HCT116 (cell line): ENCODE results near the gene WNT11. TPM values are rescaled to one million over a fixed set of nuclear protein-coding genes. Genes with fewer than 3 reads are reported as not detected.

Experiments used
- ATAC-seq: fragments of 200-7000 bp; cut with Tn5 transposase; 2 replicates; pipeline ENCODE4 v1.9.1; 2020; ENCODE audit warnings: mild to moderate bottlenecking, moderate library complexity
- BruUV-seq: library from RNA; stranded (reverse); fragments of 400-500 nt; replicated peaks from 2 replicates; lab custom pipeline; 2021; lab: Mats Ljungman, UMichigan
- CTCF ChIA-PET: fragments of 300-600 bp; sonication (Branson Sonifier 250); formaldehyde crosslinking; loops from one replicate; lab custom pipeline; 2021; ENCODE audit warnings: antibody characterized with exemption; lab: Charles Lee
- POLR2A ChIA-PET: fragments of 300-600, 350-600 bp; sonication (Branson Sonifier 250); formaldehyde crosslinking; loops from one replicate; lab custom pipeline; 2021; ENCODE audit warnings: antibody characterized with exemption; lab: Charles Lee
- RAD21 ChIA-PET, 2 experiments: fragments of 300-600 bp; sonication (Branson Sonifier 250); formaldehyde crosslinking; loops; one replicate each; lab custom pipeline; 2023; ENCODE audit warnings: low total read pairs in 2 of 2; ENCODE audit not compliant: uncharacterized antibody in 2 of 2, unreplicated experiment in 2 of 2, low non-redundant PET in 1 of 2; lab: Charles Lee
- DNase-seq: peaks from one replicate; pipeline ENCODE4 v3.0.0-alpha.2; 2010; ENCODE audit warnings: low read depth, low spot score
- H2AFZ ChIP-seq: fragments of 200-600 bp; shearing (Covaris generic), sonication (generic); 2 replicates; pipeline ENCODE4 v1.6.1; 2017; ENCODE audit warnings: low read depth, mixed run types, mixed read lengths, antibody characterized with exemption, low read length; ENCODE audit not compliant: poor library complexity, severe bottlenecking
- H3K27ac ChIP-seq: 2 replicates; pipeline ENCODE4 v1.5.1; 2012; ENCODE audit warnings: low read depth, low read length
- H3K27me3 ChIP-seq: fragments of 200-600 bp; sonication (generic); 2 replicates; pipeline ENCODE4 v1.6.1; 2016; ENCODE audit warnings: mixed run types, low read length, mixed read lengths; ENCODE audit not compliant: insufficient read depth
- H3K36me3 ChIP-seq, 2 experiments: fragments of 200-500 bp in 1 of 2; fragments of 200-600 bp in 1 of 2; sonication (Bioruptor generic) in 1 of 2; sonication (generic) in 1 of 2; 2 replicates each; pipeline versions ENCODE4 v1.5.1 to v1.6.1; 2014 to 2016; ENCODE audit warnings: low read length in 2 of 2, inconsistent platforms in 1 of 2, mixed read lengths in 1 of 2, mixed run types in 1 of 2; ENCODE audit not compliant: insufficient read depth in 2 of 2, control insufficient read depth in 1 of 2
- H3K4me1 ChIP-seq, 2 experiments: fragments of 200-600 bp in 1 of 2; sonication (generic) in 1 of 2; 2 replicates each; pipeline versions ENCODE4 v1.5.1 to v1.6.1; 2012 to 2017; ENCODE audit warnings: low read length in 2 of 2, inconsistent platforms in 1 of 2, mild to moderate bottlenecking in 1 of 2, mixed read lengths in 1 of 2, mixed run types in 1 of 2, moderate library complexity in 1 of 2; ENCODE audit not compliant: insufficient read depth in 2 of 2, control insufficient read depth in 1 of 2
- H3K4me2 ChIP-seq: fragments of 200-600 bp; sonication (generic); 2 replicates; pipeline ENCODE4 v1.6.1; 2017; ENCODE audit warnings: mixed run types, low read length, mixed read lengths
- H3K4me3 ChIP-seq, 2 experiments: fragments of 200-600 bp in 1 of 2; sonication (generic) in 1 of 2; replicated peaks in 1 of 2; 2 replicates each; pipeline ENCODE4 v1.5.1; 2011 to 2016; ENCODE audit warnings: low read length in 2 of 2, control low read depth in 1 of 2, low read depth in 1 of 2, mild to moderate bottlenecking in 1 of 2, mixed read lengths in 1 of 2, mixed run types in 1 of 2
- H3K79me2 ChIP-seq: fragments of 200-600 bp; sonication (generic); 2 replicates; pipeline ENCODE4 v1.6.1; 2017; ENCODE audit warnings: mild to moderate bottlenecking, mixed run types, low read length, moderate library complexity, mixed read lengths; ENCODE audit not compliant: insufficient read depth
- H3K9ac ChIP-seq: fragments of 200-600 bp; sonication (generic); 2 replicates; pipeline ENCODE4 v1.6.1; 2016; ENCODE audit warnings: low read length, mixed read lengths
- H3K9me2 ChIP-seq: fragments of 200-600 bp; sonication (generic), shearing (Covaris generic); 2 replicates; pipeline ENCODE4 v1.6.1; 2017; ENCODE audit warnings: mixed run types, mild to moderate bottlenecking, moderate library complexity; ENCODE audit not compliant: insufficient read depth
- H3K9me3 ChIP-seq, 2 experiments: fragments of 200-500 bp in 1 of 2; fragments of 200-600 bp in 1 of 2; sonication (Bioruptor generic) in 1 of 2; sonication (generic) in 1 of 2; 2 replicates each; pipeline ENCODE4 v1.6.1; 2014 to 2017; ENCODE audit warnings: low read length in 2 of 2, mixed read lengths in 2 of 2, inconsistent platforms in 1 of 2, low read depth in 1 of 2, mild to moderate bottlenecking in 1 of 2, mixed run types in 1 of 2, moderate library complexity in 1 of 2; ENCODE audit not compliant: control insufficient read depth in 1 of 2, insufficient read depth in 1 of 2
- H4K20me1 ChIP-seq: fragments of 200-600 bp; sonication (generic), shearing (Covaris generic); 2 replicates; pipeline ENCODE4 v1.6.1; 2017; ENCODE audit warnings: mixed run types, mild to moderate bottlenecking, moderate library complexity; ENCODE audit not compliant: insufficient read depth
- CEBPB ChIP-seq: IDR thresholded peaks from 2 replicates; pipeline ENCODE4 v1.6.1; 2012; ENCODE audit warnings: low read depth
- EZH2 ChIP-seq: fragments of 200-600 bp; sonication (generic); IDR thresholded peaks from 2 replicates; pipeline ENCODE4 v1.6.1; 2017; ENCODE audit warnings: antibody characterized with exemption, mixed run types
- EZH2phosphoT487 ChIP-seq: fragments of 200-600 bp; IDR thresholded peaks from 2 replicates; pipeline ENCODE4 v1.6.1; 2018; ENCODE audit warnings: antibody characterized with exemption, borderline replicate concordance
- FOSL1 ChIP-seq: IDR thresholded peaks from 2 replicates; pipeline ENCODE4 v1.6.1; 2012; ENCODE audit warnings: low read depth
- JUND ChIP-seq: IDR thresholded peaks from 2 replicates; pipeline ENCODE4 v1.6.1; 2012
- POLR2A ChIP-seq: IDR thresholded peaks from 2 replicates; pipeline ENCODE4 v1.7.0; 2011; ENCODE audit warnings: borderline replicate concordance; ENCODE audit not compliant: insufficient read depth, insufficient read length; ENCODE audit errors: extremely low read depth
- RAD21 ChIP-seq: IDR thresholded peaks from 2 replicates; pipeline ENCODE4 v1.6.1; 2012; ENCODE audit warnings: low read depth, mild to moderate bottlenecking
- SIN3A ChIP-seq: IDR thresholded peaks from 2 replicates; pipeline ENCODE4 v1.6.1; 2012; ENCODE audit warnings: low read depth
- SRF ChIP-seq: IDR thresholded peaks from 2 replicates; pipeline ENCODE4 v1.6.1; 2012; ENCODE audit warnings: low read depth
- YY1 ChIP-seq: IDR thresholded peaks from 2 replicates; pipeline ENCODE4 v1.6.1; 2011; ENCODE audit warnings: low read length, low read depth, moderate library complexity, mild to moderate bottlenecking; ENCODE audit not compliant: insufficient replicate concordance; ENCODE audit errors: extremely low read depth
- ZFX ChIP-seq: fragments of 450-650 bp; IDR thresholded peaks from 2 replicates; pipeline ENCODE4 v1.6.1; 2017
- ZNF274 ChIP-seq: fragments of 200-500 bp; sonication (Bioruptor generic); IDR thresholded peaks from 2 replicates; pipeline ENCODE4 v1.6.1; 2014; ENCODE audit warnings: mild to moderate bottlenecking, low read depth, low read length, inconsistent platforms
- intact Hi-C: fragments of 100-400 bp; cut with micrococcal nuclease; formaldehyde crosslinking; loops from 2 replicates; pipeline ENCODE4 v1.10.0; 2022
- total RNA-seq: library from RNA; stranded (reverse); gene quantifications from one replicate; pipeline ENCODE4 v1.2.1, GENCODE V29; 2021; ENCODE audit not compliant: unreplicated experiment
- TF ChIP-seq, protein P1 (sequence below), 3 experiments: fragments of 200-600 bp in 1 of 3; sonication (generic) in 1 of 3; IDR thresholded peaks in 2 of 3; conservative IDR thresholded peaks in 1 of 3; 2 replicates each; pipeline ENCODE4 v1.5.1; 2012 to 2017; ENCODE audit warnings: low read depth in 2 of 3, low read length in 2 of 3, antibody characterized with exemption in 1 of 3, borderline replicate concordance in 1 of 3, control low read depth in 1 of 3, mild to moderate bottlenecking in 1 of 3, mixed read lengths in 1 of 3, mixed run types in 1 of 3, moderate library complexity in 1 of 3; ENCODE audit not compliant: insufficient read depth in 1 of 3
- TF ChIP-seq, protein P2 (sequence below): IDR thresholded peaks from 2 replicates; pipeline ENCODE4 v1.6.1; 2012
- TF ChIP-seq, protein P3 (sequence below): IDR thresholded peaks from 2 replicates; pipeline ENCODE4 v1.6.1; 2012; ENCODE audit warnings: low read depth

Gene WNT11
- total RNA-seq, 1 experiment from 2014 or later, result 1.9 TPM

DNA sequence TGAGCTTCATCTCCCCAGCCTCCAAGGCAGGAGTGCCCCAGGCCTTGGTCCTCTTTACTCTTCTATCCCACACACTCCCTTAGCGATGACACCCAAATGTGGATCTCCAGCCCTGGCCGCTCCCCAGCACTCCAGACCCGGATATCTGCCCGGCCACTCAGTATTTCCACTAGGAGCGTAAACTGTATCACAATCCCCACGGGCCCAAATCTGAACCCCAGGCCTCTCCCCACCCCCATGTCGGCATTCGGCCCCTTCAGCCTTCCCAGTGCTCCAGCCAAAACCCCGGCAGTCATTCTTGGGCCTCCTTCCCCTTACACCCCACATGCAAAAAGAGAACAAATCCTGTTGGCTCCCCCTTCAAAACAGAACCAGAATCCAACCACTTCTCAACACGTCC, 20.8 kb downstream of the WNT11 start:
- POLR2A ChIA-PET, result no interaction called here
- H3K4me1 ChIP-seq, result peaks cover 0 to 5% of the 10 kb centered on the region in 2 experiments; a peak in 1 of 4 replicates
- no peak overlapping the region for H3K4me3 ChIP-seq
- no TSS peak for BruUV-seq
- DNase-seq (no peak), ATAC-seq (no peak)
- no peaks in the 10 kb centered on the region for H3K36me3 ChIP-seq
- H4K20me1 ChIP-seq, result no peaks in the 10 kb centered on the region
- no peaks in the 10 kb centered on the region for H3K27me3 ChIP-seq
- no peak overlapping the region for H3K4me2 ChIP-seq
- intact Hi-C loops, result no loop called here
- RAD21 ChIA-PET, result no interaction called here
- no peak overlapping the region for H3K9ac ChIP-seq
- no peak for TF ChIP-seq ZNF274
- no peak for TF ChIP-seq ZFX
- no peak for TF ChIP-seq POLR2A
- TF ChIP-seq CEBPB, result no peak
- no peak for TF ChIP-seq SIN3A
- TF ChIP-seq JUND, result no peak
- TF ChIP-seq EZH2phosphoT487, result no peak
- no peak for TF ChIP-seq FOSL1
- no peak overlapping the region for H2AFZ ChIP-seq
- no peak overlapping the region for H3K27ac ChIP-seq
- CTCF ChIA-PET, result interaction anchor here (0.6 kb wide), 1 partner anchor 22 kb away, joined by 3 read pairs; no protein-coding TSS in a partner anchor
- no peaks in the 10 kb centered on the region for H3K9me3 ChIP-seq
- no peaks in the 10 kb centered on the region for H3K79me2 ChIP-seq
- no peaks in the 10 kb centered on the region for H3K9me2 ChIP-seq

DNA sequence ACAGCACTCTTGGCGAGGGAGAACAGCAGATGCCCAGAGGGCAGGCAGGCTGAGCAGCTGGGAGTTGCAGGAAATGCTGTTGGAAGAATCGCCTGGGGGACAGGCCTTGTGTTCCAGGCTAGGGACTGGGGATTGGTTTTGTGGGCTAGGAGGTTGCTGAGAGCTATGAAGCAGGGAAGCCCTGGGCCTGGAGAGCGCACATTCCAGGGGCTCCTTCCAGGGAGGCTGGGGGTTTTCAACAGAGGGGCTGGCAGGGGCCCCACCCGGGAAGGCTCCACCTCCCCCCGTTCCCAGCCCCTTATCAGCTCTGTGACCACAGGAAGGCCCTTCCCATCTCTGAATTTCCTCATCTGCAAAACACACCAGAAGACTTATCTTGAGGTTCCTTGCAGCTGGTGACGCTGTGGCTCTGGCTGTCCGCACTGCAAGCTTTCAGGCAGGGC, 21.7 kb downstream of the WNT11 start:
- DNase-seq (no peak), ATAC-seq (no peak)
- no peaks in the 10 kb centered on the region for H3K27me3 ChIP-seq
- ChIA-PET POLR2A (no interaction called here), RAD21 (no interaction called here), CTCF (no interaction called here)
- no peaks in the 10 kb centered on the region for H4K20me1 ChIP-seq
- H2AFZ ChIP-seq, result no peak overlapping the region
- no TSS peak for BruUV-seq
- intact Hi-C loops, result no loop called here
- no peaks in the 10 kb centered on the region for H3K9me3 ChIP-seq
- H3K27ac ChIP-seq, result no peak overlapping the region
- H3K4me3 ChIP-seq, result no peak overlapping the region
- H3K4me1 ChIP-seq, result peaks cover 0 to 5% of the 10 kb centered on the region in 2 experiments; a peak in 1 of 4 replicates
- H3K9me2 ChIP-seq, result no peaks in the 10 kb centered on the region
- no peak overlapping the region for H3K9ac ChIP-seq
- H3K79me2 ChIP-seq, result no peaks in the 10 kb centered on the region
- TF ChIP-seq SIN3A, result no peak
- TF ChIP-seq POLR2A, result no peak
- no peak for TF ChIP-seq CEBPB
- no peak for TF ChIP-seq EZH2phosphoT487
- TF ChIP-seq RAD21, result no peak
- TF ChIP-seq YY1, result no peak
- TF ChIP-seq, protein P1, sequence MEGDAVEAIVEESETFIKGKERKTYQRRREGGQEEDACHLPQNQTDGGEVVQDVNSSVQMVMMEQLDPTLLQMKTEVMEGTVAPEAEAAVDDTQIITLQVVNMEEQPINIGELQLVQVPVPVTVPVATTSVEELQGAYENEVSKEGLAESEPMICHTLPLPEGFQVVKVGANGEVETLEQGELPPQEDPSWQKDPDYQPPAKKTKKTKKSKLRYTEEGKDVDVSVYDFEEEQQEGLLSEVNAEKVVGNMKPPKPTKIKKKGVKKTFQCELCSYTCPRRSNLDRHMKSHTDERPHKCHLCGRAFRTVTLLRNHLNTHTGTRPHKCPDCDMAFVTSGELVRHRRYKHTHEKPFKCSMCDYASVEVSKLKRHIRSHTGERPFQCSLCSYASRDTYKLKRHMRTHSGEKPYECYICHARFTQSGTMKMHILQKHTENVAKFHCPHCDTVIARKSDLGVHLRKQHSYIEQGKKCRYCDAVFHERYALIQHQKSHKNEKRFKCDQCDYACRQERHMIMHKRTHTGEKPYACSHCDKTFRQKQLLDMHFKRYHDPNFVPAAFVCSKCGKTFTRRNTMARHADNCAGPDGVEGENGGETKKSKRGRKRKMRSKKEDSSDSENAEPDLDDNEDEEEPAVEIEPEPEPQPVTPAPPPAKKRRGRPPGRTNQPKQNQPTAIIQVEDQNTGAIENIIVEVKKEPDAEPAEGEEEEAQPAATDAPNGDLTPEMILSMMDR (IDR thresholded peaks at IDR 0.05 in 2 of 3, conservative IDR thresholded peaks at IDR 0.05 in 1 of 3; ENCODE audit: borderline replicate concordance in 1 of 3, insufficient read depth in 1 of 3, low read depth in 2 of 3, low read length in 2 of 3), result no peak
- TF ChIP-seq, protein P2, sequence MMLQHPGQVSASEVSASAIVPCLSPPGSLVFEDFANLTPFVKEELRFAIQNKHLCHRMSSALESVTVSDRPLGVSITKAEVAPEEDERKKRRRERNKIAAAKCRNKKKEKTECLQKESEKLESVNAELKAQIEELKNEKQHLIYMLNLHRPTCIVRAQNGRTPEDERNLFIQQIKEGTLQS, result no peak
- TF ChIP-seq, protein P3, sequence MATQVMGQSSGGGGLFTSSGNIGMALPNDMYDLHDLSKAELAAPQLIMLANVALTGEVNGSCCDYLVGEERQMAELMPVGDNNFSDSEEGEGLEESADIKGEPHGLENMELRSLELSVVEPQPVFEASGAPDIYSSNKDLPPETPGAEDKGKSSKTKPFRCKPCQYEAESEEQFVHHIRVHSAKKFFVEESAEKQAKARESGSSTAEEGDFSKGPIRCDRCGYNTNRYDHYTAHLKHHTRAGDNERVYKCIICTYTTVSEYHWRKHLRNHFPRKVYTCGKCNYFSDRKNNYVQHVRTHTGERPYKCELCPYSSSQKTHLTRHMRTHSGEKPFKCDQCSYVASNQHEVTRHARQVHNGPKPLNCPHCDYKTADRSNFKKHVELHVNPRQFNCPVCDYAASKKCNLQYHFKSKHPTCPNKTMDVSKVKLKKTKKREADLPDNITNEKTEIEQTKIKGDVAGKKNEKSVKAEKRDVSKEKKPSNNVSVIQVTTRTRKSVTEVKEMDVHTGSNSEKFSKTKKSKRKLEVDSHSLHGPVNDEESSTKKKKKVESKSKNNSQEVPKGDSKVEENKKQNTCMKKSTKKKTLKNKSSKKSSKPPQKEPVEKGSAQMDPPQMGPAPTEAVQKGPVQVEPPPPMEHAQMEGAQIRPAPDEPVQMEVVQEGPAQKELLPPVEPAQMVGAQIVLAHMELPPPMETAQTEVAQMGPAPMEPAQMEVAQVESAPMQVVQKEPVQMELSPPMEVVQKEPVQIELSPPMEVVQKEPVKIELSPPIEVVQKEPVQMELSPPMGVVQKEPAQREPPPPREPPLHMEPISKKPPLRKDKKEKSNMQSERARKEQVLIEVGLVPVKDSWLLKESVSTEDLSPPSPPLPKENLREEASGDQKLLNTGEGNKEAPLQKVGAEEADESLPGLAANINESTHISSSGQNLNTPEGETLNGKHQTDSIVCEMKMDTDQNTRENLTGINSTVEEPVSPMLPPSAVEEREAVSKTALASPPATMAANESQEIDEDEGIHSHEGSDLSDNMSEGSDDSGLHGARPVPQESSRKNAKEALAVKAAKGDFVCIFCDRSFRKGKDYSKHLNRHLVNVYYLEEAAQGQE, result no peak
- no peak for TF ChIP-seq SRF
- no peak for TF ChIP-seq EZH2
- H3K36me3 ChIP-seq, result no peaks in the 10 kb centered on the region
- H3K4me2 ChIP-seq, result no peak overlapping the region
